ENCODE results near the gene GPR82. TPM values are rescaled to one million over a fixed set of nuclear protein-coding genes. Genes with fewer than 3 reads are reported as not detected.
A peak's percentile ranks its signal among the peaks of the same experiment; 100 is the strongest.
"Not testable (repeated sequence)": the region's sequence is repeated elsewhere in the genome, so short reads cannot be mapped to it uniquely, and the experiment has no call there.

GPR82 gene, protein sequence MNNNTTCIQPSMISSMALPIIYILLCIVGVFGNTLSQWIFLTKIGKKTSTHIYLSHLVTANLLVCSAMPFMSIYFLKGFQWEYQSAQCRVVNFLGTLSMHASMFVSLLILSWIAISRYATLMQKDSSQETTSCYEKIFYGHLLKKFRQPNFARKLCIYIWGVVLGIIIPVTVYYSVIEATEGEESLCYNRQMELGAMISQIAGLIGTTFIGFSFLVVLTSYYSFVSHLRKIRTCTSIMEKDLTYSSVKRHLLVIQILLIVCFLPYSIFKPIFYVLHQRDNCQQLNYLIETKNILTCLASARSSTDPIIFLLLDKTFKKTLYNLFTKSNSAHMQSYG
- total RNA-seq (0.98 TPM), polyA plus RNA-seq (ENCODE audit: insufficient read depth, low read depth, low replicate concordance) (0.15 TPM)
- long read RNA-seq, donor 1: 0 reads
- long read RNA-seq, donor 2: 0 reads
- long read RNA-seq, donor 3: 0 reads
- long read RNA-seq, donor 4: 0 reads
- long read RNA-seq, donor 5: 0 reads
- long read RNA-seq, donor 6, partial matches to known transcripts: 0 of 1 reads
- long read RNA-seq, donor 6, other reads (novel, unspliced or antisense): 0 of 1 reads
- long read RNA-seq, donor 7: 0 reads
- long read RNA-seq, donor 8: 0 reads
- long read RNA-seq, donor 9: 0 reads
- long read RNA-seq, donor 10: 0 reads

DNA sequence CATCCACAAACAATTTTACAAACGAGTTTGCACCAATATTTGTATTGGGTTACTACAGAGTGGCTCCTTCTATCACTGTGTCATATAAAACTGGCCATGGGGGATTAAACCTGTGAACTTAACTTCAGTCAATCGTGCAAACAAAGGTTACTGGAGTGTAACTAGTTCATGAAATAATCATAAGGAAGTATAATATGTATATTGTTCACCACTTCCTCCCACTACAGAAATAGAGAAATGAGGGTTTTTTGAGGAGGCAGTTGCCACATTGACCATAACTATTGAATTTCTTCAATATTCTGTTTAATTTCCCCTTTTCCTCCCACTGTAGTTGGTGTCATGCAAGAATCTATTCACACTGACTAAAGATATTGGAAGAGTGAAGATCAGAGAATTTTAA is at the start of gene GPR82:
GPR82 (plus strand) TSS at position 356 of the 400 bp plus-strand sequence. CDS start 2,846 bp downstream, outside the sequence.
- H3K4me1 ChIP-seq (ENCODE audit: control insufficient read depth in 2 of 3, insufficient read depth in 2 of 3, low read depth in 1 of 3, low read length in 3 of 3): no peaks in the 10 kb centered on the region
- intact Hi-C loops (cut with DNase I): no loop called here
- TF ChIP-seq CTCF (IDR thresholded peaks at IDR 0.05; ENCODE audit: borderline replicate concordance, extremely low read depth, insufficient read depth): no peak
- no peak within 1 kb of the TSS for H3K27ac ChIP-seq (ENCODE audit: low read depth in 2 of 2, low read length in 2 of 2)
- no peaks in the 10 kb centered on the region for H3K9me3 ChIP-seq (ENCODE audit: control insufficient read depth in 2 of 3, insufficient read depth in 1 of 3, low read length in 3 of 3)
- peak; percentile 6 for FAIRE-seq
- H3K4me3 ChIP-seq (ENCODE audit: low read length in 3 of 3): no peak within 1 kb of the TSS
- DNase-seq: no peak
- no peaks in the 10 kb centered on the region for H3K27me3 ChIP-seq (ENCODE audit: control insufficient read depth, insufficient read depth, low read length)
- H3K9ac ChIP-seq (ENCODE audit: low read length in 3 of 3): no peak within 1 kb of the TSS
- H3K36me3 ChIP-seq (ENCODE audit: control insufficient read depth in 2 of 3, insufficient read depth in 3 of 3, low read length in 3 of 3): no peaks in the 10 kb centered on the region

DNA sequence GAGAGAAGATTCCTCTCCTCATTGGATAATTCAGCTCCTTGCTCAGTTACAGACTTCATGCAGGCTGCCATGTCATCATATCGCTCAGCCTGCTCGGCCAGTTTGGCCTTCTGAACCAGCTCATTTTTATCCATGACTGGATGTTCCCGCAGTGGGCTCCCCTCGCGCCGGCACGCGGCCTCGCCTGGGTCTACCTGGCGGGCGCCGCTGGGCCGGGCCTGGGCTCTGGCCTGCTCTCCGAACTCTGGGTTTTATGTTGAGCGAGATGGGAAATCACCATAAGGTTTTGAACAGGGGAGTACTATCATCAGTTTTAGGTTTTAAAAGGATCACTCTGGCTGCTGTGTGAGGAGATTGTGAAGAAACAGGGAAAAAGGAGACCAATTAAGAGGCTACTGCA is 47.6 kb upstream of the GPR82 start:
- not testable (repeated sequence) for H3K27ac ChIP-seq (ENCODE audit: low read depth in 2 of 2, low read length in 2 of 2)

DNA sequence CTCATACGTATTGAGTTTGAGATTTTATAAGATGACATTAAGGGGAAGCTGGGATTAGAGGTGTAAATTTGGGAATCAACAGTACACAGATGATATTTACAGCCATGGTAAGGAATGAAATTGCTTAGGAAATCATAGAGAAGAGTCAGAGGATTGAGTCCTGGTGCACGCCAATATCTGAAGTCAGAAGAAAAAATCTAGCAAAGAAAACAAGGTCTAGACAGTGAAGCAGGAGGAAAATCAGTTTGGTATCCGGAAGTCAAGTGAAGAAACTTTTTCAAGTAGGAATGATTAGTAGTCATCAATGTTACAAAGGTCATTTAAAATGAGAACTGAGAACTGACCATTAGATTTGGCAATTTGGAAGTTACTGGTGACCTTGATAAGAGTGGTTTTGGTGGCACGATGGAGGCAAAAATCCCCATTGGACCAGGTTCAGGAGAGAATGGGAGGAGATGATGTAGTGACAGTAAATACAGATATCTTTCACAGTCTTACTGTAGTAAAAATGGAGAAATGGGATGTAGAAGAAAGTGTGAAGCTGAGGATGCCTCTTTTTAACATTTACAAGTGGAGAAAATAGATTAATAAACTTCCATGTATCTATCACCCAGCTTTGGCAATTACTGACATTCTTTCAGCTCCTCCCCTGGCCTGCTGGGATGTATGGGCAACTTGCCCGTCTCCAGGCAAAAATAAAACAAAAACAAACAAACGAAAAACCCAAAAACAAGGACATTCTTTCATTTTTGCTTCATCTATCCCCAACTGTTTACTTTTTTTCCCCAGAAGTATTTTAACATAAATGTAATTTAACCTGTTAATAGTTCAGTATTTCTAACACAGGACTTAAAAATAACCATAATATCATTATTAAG is 46.6 kb upstream of the GPR82 start:
- Histone ChIP-seq H3K9ac (ENCODE audit: low read length in 3 of 3) (no peak overlapping the region), H3K36me3 (ENCODE audit: control insufficient read depth in 2 of 3, insufficient read depth in 3 of 3, low read length in 3 of 3) (no peaks in the 10 kb centered on the region), H3K27ac (ENCODE audit: low read depth in 2 of 2, low read length in 2 of 2) (no peak overlapping the region), H3K4me3 (ENCODE audit: low read length in 3 of 3) (no peak overlapping the region), H3K9me3 (ENCODE audit: control insufficient read depth in 2 of 3, insufficient read depth in 1 of 3, low read length in 3 of 3) (no peaks in the 10 kb centered on the region), H3K27me3 (ENCODE audit: control insufficient read depth, insufficient read depth, low read length) (no peaks in the 10 kb centered on the region), H3K4me1 (ENCODE audit: control insufficient read depth in 2 of 3, insufficient read depth in 2 of 3, low read depth in 1 of 3, low read length in 3 of 3) (no peaks in the 10 kb centered on the region)
- FAIRE-seq (peak; percentile 29), DNase-seq (no peak)
- intact Hi-C loops (cut with DNase I): no loop called here
- no peak for TF ChIP-seq CTCF (IDR thresholded peaks at IDR 0.05; ENCODE audit: borderline replicate concordance, extremely low read depth, insufficient read depth)

More for the DNA sequence above, 47.6 kb upstream of the GPR82 start:
- H3K36me3 ChIP-seq (ENCODE audit: control insufficient read depth in 2 of 3, insufficient read depth in 3 of 3, low read length in 3 of 3); H3K27me3 ChIP-seq (ENCODE audit: control insufficient read depth, insufficient read depth, low read length); H3K9ac ChIP-seq (ENCODE audit: low read length in 3 of 3); H3K9me3 ChIP-seq (ENCODE audit: control insufficient read depth in 2 of 3, insufficient read depth in 1 of 3, low read length in 3 of 3); intact Hi-C loops (cut with DNase I); FAIRE-seq; DNase-seq; H3K4me3 ChIP-seq (ENCODE audit: low read length in 3 of 3); H3K4me1 ChIP-seq (ENCODE audit: control insufficient read depth in 2 of 3, insufficient read depth in 2 of 3, low read depth in 1 of 3, low read length in 3 of 3): not testable (repeated sequence)
